Astrocyte (in vitro differentiated cells and primary cell): ENCODE measurements around the gene FANCF. TPM values are rescaled to one million over a fixed set of nuclear protein-coding genes. Genes with fewer than 3 reads are reported as not detected.

Experiments used
- DNase-seq: peaks from one replicate; pipeline ENCODE4 v3.0.0-alpha.2; 2010; ENCODE audit warnings: low read depth
- FAIRE-seq: peaks from 2 replicates; lab custom pipeline; 2011; peaks lifted over from hg19 to GRCh38; lab: Jason Lieb, UNC
- H2AFZ ChIP-seq: 2 replicates; pipeline ENCODE4 v1.6.0; 2012; ENCODE audit warnings: low read depth, low read length, inconsistent platforms
- H3K27ac ChIP-seq: 2 replicates; pipeline ENCODE4 v1.5.1; 2011; ENCODE audit warnings: low read depth, low read length, inconsistent platforms
- H3K27me3 ChIP-seq: 2 replicates; pipeline ENCODE4 v1.6.0; 2011; ENCODE audit warnings: low read length, inconsistent platforms; ENCODE audit not compliant: insufficient read depth
- H3K36me3 ChIP-seq: 2 replicates; pipeline ENCODE4 v1.5.1; 2011; ENCODE audit warnings: low read length, inconsistent platforms; ENCODE audit not compliant: insufficient read depth
- H3K4me1 ChIP-seq: 2 replicates; pipeline ENCODE4 v1.5.1; 2011; ENCODE audit warnings: low read length, inconsistent platforms; ENCODE audit not compliant: insufficient read depth
- H3K4me2 ChIP-seq: 2 replicates; pipeline ENCODE4 v1.6.0; 2012; ENCODE audit warnings: low read length, inconsistent platforms
- H3K4me3 ChIP-seq: 2 replicates; pipeline ENCODE4 v1.5.1; 2011; ENCODE audit warnings: low read depth, mild to moderate bottlenecking, low read length, inconsistent platforms; ENCODE audit not compliant: insufficient read depth
- H3K79me2 ChIP-seq: 2 replicates; pipeline ENCODE4 v1.6.0; 2012; ENCODE audit warnings: mild to moderate bottlenecking, low read length, inconsistent platforms; ENCODE audit not compliant: insufficient read depth
- H3K9ac ChIP-seq: 2 replicates; pipeline ENCODE4 v1.6.0; 2012; ENCODE audit warnings: mild to moderate bottlenecking, low read length, inconsistent platforms
- H3K9me3 ChIP-seq: 2 replicates; pipeline ENCODE4 v1.5.1; 2012; ENCODE audit warnings: low read depth, mild to moderate bottlenecking, low read length, inconsistent platforms; ENCODE audit not compliant: insufficient read depth
- H4K20me1 ChIP-seq: 2 replicates; pipeline ENCODE4 v1.6.0; 2012; ENCODE audit warnings: low read length, inconsistent platforms; ENCODE audit not compliant: insufficient read depth
- H3K27ac Mint-ChIP-seq: one replicate; pipeline ENCODE4 v1.8.0; 2021; ENCODE audit warnings: mild to moderate bottlenecking, mixed read lengths; ENCODE audit not compliant: unreplicated experiment
- H3K27me3 Mint-ChIP-seq: one replicate; pipeline ENCODE4 v1.8.0; 2021; ENCODE audit warnings: low read depth, mixed read lengths; ENCODE audit not compliant: unreplicated experiment
- H3K36me3 Mint-ChIP-seq: one replicate; pipeline ENCODE4 v1.8.0; 2021; ENCODE audit warnings: low read depth, mixed read lengths; ENCODE audit not compliant: unreplicated experiment
- H3K4me1 Mint-ChIP-seq: one replicate; pipeline ENCODE4 v1.8.0; 2021; ENCODE audit warnings: low read depth, mixed read lengths; ENCODE audit not compliant: unreplicated experiment
- H3K4me3 Mint-ChIP-seq: one replicate; pipeline ENCODE4 v1.8.0; 2021; ENCODE audit warnings: mild to moderate bottlenecking, moderate library complexity, mixed read lengths; ENCODE audit not compliant: unreplicated experiment
- H3K9me3 Mint-ChIP-seq: one replicate; pipeline ENCODE4 v1.8.0; 2021; ENCODE audit warnings: mild to moderate bottlenecking, mixed read lengths; ENCODE audit not compliant: unreplicated experiment
- CTCF ChIP-seq: IDR thresholded peaks from 2 replicates; pipeline ENCODE4 v1.5.1; 2011; ENCODE audit warnings: low read depth, mild to moderate bottlenecking, inconsistent platforms, low read length, moderate library complexity; ENCODE audit not compliant: insufficient read depth
- EZH2 ChIP-seq: IDR thresholded peaks from 2 replicates; pipeline ENCODE4 v1.6.1; 2012; ENCODE audit warnings: mild to moderate bottlenecking, low read length, inconsistent platforms; ENCODE audit not compliant: insufficient read depth
- total RNA-seq: library from RNA; stranded (reverse); gene quantifications from 2 replicates; pipeline ENCODE4 v1.2.1, GENCODE V29; 2021

Gene FANCF
- total RNA-seq, 1 donor from 2014 or later: 7.9 TPM

DNA sequence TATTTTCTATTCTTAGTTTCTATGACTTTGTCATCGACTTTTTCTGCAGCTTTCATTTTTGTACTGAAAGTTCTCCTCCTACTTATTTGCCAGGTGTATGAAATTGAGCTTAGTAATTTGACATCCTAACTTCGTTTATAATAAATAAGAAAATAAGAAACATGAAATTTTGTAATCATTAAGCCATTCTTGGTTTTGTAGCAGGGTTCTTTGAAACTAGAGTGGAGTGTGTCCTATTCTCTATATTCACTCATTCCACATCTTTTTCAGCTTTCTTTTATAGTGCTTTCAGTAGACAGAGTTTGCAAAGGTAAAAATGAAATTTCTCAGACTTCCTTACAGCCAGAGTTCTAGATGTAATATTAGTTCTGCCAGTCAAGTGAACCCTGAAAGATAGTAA is 47.8 kb downstream of the FANCF start:
- H3K4me2 ChIP-seq: no peak overlapping the region
- no peaks in the 10 kb centered on the region for H3K4me1 ChIP-seq
- no peaks in the 10 kb centered on the region for H3K79me2 ChIP-seq
- H3K27ac ChIP-seq: no peak overlapping the region
- no peaks in the 10 kb centered on the region for H3K4me1 Mint-ChIP-seq
- no peak overlapping the region for H2AFZ ChIP-seq
- H3K27me3 ChIP-seq: no peaks in the 10 kb centered on the region
- FAIRE-seq (no peak), DNase-seq (no peak)
- H3K9me3 Mint-ChIP-seq: no peaks in the 10 kb centered on the region
- H3K9ac ChIP-seq: no peak overlapping the region
- H3K27ac Mint-ChIP-seq: no peak overlapping the region
- H3K36me3 ChIP-seq: no peaks in the 10 kb centered on the region
- no peaks in the 10 kb centered on the region for H4K20me1 ChIP-seq
- no peak overlapping the region for H3K4me3 Mint-ChIP-seq
- TF ChIP-seq EZH2 (no peak), CTCF (no peak)
- no peaks in the 10 kb centered on the region for H3K27me3 Mint-ChIP-seq
- no peaks in the 10 kb centered on the region for H3K9me3 ChIP-seq
- H3K4me3 ChIP-seq: no peak overlapping the region
- no peaks in the 10 kb centered on the region for H3K36me3 Mint-ChIP-seq

Other genes starting within 250 kb of the FANCF start
- 1.5 and 1.7 TPM in 2 replicates for gene GAS2, start 40.8 kb upstream of the FANCF start, total RNA-seq
- 7.0 and 15.9 TPM in 2 replicates for gene SVIP, start 204.0 kb upstream of the FANCF start, total RNA-seq
- not detected in 2 replicates for gene CCDC179, start 234.7 kb upstream of the FANCF start, total RNA-seq